ENCODE results near the gene COMMD10. TPM values are rescaled to one million over a fixed set of nuclear protein-coding genes. Genes with fewer than 3 reads are reported as not detected.

The COMMD10 gene
- total RNA-seq, 2 donors from 2014 or later = 27.8 to 28.7 TPM

DNA sequence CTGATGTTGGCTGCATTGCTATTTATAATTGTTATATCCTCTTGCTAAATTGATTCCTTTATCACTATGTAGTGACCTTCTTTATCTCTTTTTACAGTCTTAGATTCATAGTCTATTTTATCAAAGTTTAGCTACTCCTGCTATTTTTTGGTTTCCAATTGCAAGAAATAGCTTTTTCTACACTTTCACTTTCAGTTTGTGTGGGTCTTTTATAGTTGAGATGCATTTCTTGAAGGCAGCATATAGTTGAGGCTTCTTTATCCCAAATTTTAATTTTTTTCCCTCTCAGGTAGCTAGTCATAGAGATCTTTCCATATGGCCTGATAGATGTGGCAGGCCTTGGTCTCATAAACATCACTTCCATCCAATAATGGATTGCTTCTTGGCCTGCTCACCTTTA, 228.5 kb downstream of the COMMD10 start:
- DNase-seq (no peak), ATAC-seq (no peak)
- intact Hi-C loops (cut with DNase I) = no loop called here

DNA sequence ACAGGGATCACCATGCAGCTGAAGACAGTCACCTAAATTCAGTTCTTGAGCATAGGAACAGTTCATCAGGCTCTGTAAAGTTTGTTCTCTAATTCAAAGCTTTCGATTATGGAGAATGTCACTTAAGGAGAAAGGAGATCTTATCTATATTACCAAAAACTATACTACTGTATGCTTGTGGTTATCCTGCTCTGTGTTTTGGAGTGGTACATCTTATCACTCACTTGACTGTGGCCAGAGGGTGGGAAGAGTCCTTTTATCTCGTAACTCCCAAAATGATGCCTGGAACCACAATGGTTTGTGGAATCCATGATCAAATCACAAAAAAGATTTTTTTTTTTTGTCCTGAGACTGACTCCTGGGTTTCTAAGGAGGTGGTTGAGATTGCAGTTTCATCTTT, 230.7 kb downstream of the COMMD10 start:
- DNase-seq = no peak
- intact Hi-C loops (cut with DNase I) = no loop called here
- no peak for ATAC-seq

DNA sequence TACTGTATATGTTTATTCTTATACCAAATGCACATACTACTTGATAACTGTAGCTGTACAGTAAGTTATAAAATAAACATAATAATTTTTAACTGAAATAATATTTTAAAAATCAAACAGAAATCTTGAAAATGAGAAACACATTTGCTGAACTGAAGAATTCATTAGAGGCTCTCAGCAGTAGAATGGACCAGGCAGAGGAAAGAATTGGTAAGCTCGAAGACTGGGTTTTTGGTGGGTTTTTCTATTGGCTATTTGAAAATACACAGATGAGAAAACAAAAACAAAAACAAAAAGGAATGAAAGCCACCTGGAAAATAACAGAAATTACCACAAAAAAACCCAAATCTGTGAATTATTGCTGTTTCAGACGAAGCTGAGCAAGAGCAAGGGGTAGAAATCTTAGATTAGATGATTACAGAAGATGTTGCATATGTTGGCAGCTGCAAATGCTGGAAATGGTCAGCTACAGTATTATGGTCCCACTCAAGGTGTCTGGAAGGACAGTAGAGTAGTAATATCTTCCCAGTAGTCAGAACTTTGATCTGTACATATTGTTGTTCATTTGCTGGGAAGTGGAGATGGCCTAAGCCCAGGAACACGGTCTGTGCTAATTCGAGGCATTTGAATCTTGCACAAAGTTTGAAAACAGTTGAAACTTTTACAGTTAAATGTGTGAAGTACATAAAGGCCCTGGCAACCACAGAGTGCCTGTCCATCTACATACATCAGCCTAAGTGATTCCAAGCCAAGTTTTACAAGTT, 233.4 kb downstream of the COMMD10 start:
- DNase-seq (no peak), ATAC-seq (no peak)
- intact Hi-C loops (cut with DNase I) = no loop called here

DNA sequence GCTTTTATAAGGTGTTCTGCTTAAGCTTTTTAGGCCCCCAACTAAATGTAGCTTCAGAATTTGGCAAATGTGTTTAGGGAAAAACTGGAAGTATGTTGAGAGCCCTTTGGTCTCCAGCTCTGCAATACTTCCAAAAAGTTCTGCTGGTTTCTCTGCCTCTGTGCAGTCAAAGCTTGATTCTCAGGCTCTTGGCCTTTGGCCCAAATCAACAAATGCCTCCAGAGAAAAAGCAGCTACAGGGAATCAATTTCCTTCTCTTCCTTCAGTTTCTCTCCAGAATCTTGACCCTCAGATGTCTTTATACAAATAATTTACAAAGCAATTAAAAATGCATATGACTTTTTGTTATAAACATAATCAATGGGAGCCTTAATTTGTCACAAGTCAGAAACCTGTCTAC, 235.7 kb downstream of the COMMD10 start:
- intact Hi-C loops (cut with DNase I) = no loop called here
- ATAC-seq (no peak), DNase-seq (no peak)

DNA sequence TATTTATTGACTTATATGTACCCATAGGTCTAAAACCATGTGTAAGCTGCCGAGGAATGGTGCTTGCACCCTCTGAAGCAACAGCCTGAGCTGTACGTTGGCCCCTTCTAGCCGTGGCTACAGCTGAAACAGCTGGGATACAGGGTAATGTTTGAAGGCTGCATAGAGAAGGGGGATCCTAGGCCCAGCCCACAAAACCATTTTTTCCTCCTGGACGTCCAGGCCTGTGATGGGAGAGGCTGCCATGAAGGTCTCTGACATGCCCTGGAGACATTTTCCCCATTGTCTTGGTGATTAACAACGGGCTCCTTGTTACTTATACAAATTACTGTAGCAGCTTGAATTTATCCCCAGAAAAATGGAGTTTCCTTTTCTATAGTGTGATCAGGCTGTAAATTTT, 244.7 kb downstream of the COMMD10 start:
- ATAC-seq (no peak), DNase-seq (no peak)
- intact Hi-C loops (cut with DNase I) = no loop called here

DNA sequence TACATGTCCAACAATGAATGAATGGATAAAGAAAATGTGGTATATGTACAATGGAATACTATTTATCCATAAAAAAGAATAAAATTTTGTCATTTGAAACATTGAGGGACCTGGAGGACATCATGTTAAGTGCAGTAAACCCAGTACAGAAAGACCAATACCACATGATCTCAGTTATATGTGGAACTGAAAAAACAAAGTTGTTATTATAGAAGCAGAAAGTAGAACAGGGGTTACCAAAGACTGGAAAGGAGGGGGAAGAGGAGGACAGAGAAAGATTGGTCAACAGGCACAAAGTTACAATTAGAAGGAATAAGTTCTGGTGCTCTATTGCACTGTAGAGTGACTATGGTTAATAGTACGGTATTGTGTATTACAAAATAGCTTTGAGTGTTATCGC, 256.0 kb downstream of the COMMD10 start:
- ATAC-seq (no peak), DNase-seq (no peak)
- intact Hi-C loops (cut with DNase I) = no loop called here

Other genes with a start within 250 kb of the COMMD10 start
- gene ATG12, start 243.5 kb upstream of the COMMD10 start, total RNA-seq = 10 to 100 TPM; 26.4 to 31.8 TPM
- gene AP3S1, start 243.1 kb upstream of the COMMD10 start, total RNA-seq = 10 to 100 TPM; 64.3 to 76.8 TPM
- 1 to 10 TPM in 1 of 2 donors, under 1 TPM in 1; 0.65 to 3.9 TPM for gene LVRN, start 122.5 kb upstream of the COMMD10 start, total RNA-seq
- gene ARL14EPL, start 52.6 kb upstream of the COMMD10 start, total RNA-seq = not detected

Measured in left cardiac atrium (tissue), 4 donors.